Lower lobe of right lung (tissue), 2 donors: ENCODE data around the gene CLASP1. TPM values are rescaled to one million over a fixed set of nuclear protein-coding genes. Genes with fewer than 3 reads are reported as not detected.

Source experiments
- ATAC-seq, 2 donors: fragments of 200-7000 bp; cut with Tn5 transposase; one replicate each; pipeline ENCODE4 v1.9.1; 2020 to 2022; ENCODE audit warnings: mild to moderate bottlenecking in 2 of 2, moderate library complexity in 2 of 2
- DNase-seq: peaks from one replicate; pipeline ENCODE4 v3.0.0-alpha.2; 2020
- H3K27ac ChIP-seq: fragments of 200-600 bp; one replicate; pipeline ENCODE4 v1.8.0; 2022
- H3K27me3 ChIP-seq: fragments of 200-600 bp; one replicate; pipeline ENCODE4 v1.8.0; 2022; ENCODE audit warnings: low read depth
- H3K36me3 ChIP-seq: fragments of 200-600 bp; one replicate; pipeline ENCODE4 v1.8.0; 2022; ENCODE audit warnings: mild to moderate bottlenecking
- H3K4me1 ChIP-seq: fragments of 200-600 bp; one replicate; pipeline ENCODE4 v1.8.0; 2022
- H3K4me3 ChIP-seq: fragments of 200-600 bp; one replicate; pipeline ENCODE4 v1.8.0; 2022; ENCODE audit warnings: mild to moderate bottlenecking
- H3K9me3 ChIP-seq: fragments of 200-600 bp; one replicate; pipeline ENCODE4 v1.8.0; 2022
- CTCF ChIP-seq: fragments of 200-600 bp; IDR thresholded peaks from one replicate; pipeline ENCODE4 v1.8.0; 2022; ENCODE audit warnings: antibody characterized with exemption, mild to moderate bottlenecking
- intact Hi-C: fragments of 100-400 bp; cut with DNase I; formaldehyde crosslinking; loops from one replicate; pipeline ENCODE4 v1.11.0; 2022
- total RNA-seq: library from RNA; stranded (reverse); fragmentation: NEBNext Ultra II Directional; extraction: Animal tissue kit (Norgen Biotek cat#: 25700); gene quantifications from one replicate; pipeline ENCODE4 v1.2.1, GENCODE V29; 2021
- donor health status: DM: no; HTN: yes; CAD: no; lungs with severe emphysema.

The CLASP1 gene
- total RNA-seq, 1 donor from 2014 or later, result 45.8 TPM

GRCh38 chr2:121603185-121603584, 46.1 kb downstream of the CLASP1 start:
- intact Hi-C loops, result no loop called here
- Histone ChIP-seq H3K27me3 (no peaks in the 10 kb centered on the region), H3K27ac (no peak overlapping the region), H3K4me1 (peaks cover 10% of the 10 kb centered on the region), H3K4me3 (no peak overlapping the region), H3K36me3 (peaks cover 11% of the 10 kb centered on the region), H3K9me3 (no peaks in the 10 kb centered on the region)
- ATAC-seq (no peak), DNase-seq (no peak)
- no peak for TF ChIP-seq CTCF

DNA sequence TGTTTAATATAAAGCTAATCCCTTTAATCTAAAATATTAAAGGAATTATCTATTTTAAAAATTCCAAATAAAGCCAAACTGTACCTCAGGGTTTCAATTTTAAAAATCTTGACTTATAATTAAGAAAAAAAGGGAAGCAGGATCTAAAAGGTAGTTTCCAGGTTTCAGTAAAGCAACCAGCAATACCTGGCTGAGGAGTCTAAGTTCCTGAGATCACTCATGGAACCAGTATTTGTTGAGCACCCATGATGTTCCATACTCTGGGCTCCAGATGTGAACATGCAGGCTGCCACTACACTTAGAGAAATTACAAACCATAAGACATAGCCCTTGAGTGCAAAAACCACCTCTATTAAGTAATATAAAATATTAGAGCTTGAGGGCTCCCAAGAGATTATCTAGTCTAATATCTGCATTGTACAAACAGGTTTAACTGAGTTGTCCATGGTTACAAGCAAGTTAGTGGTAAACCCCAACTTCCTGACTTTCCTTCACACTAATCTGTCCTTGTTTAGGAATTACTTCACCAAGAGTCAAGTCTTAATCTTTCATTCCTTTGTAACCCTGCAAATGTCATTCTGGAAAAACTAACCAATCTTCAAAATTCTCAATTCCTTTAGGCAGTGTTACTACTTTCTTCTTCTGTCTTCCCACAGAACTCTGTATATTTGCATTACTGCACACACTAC, 49.2 kb downstream of the CLASP1 start:
- Histone ChIP-seq H3K9me3 (no peaks in the 10 kb centered on the region), H3K27me3 (no peaks in the 10 kb centered on the region), H3K27ac (no peak overlapping the region), H3K36me3 (peaks cover 4% of the 10 kb centered on the region), H3K4me3 (no peak overlapping the region), H3K4me1 (peaks cover 27% of the 10 kb centered on the region)
- TF ChIP-seq CTCF, result no peak
- DNase-seq (no peak), ATAC-seq (no peak)
- intact Hi-C loops, result no loop called here

DNA sequence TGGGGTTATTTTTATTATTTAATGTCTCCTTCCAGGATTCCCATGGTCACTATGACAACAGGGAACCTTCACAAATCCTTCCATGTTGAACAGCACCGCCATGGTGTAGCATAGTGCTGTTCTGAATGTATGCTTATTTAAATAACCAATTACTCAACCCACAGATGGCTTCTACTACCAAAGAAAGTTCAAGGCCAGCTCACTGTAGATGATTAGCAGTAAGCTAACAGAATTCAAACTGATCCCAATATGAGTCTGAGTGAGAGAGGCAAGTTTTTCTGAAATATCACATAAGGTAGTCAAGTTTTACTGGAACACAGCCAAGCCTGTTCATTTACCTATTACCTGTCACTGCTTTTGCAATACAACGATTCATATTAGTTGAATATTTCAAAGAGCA, 51.2 kb downstream of the CLASP1 start:
- Histone ChIP-seq H3K27ac (no peak overlapping the region), H3K27me3 (no peaks in the 10 kb centered on the region), H3K36me3 (no peaks in the 10 kb centered on the region), H3K4me1 (peaks cover 31% of the 10 kb centered on the region), H3K9me3 (no peaks in the 10 kb centered on the region), H3K4me3 (no peak overlapping the region)
- ATAC-seq (no peak), DNase-seq (no peak)
- TF ChIP-seq CTCF, result no peak
- intact Hi-C loops, result no loop called here

DNA sequence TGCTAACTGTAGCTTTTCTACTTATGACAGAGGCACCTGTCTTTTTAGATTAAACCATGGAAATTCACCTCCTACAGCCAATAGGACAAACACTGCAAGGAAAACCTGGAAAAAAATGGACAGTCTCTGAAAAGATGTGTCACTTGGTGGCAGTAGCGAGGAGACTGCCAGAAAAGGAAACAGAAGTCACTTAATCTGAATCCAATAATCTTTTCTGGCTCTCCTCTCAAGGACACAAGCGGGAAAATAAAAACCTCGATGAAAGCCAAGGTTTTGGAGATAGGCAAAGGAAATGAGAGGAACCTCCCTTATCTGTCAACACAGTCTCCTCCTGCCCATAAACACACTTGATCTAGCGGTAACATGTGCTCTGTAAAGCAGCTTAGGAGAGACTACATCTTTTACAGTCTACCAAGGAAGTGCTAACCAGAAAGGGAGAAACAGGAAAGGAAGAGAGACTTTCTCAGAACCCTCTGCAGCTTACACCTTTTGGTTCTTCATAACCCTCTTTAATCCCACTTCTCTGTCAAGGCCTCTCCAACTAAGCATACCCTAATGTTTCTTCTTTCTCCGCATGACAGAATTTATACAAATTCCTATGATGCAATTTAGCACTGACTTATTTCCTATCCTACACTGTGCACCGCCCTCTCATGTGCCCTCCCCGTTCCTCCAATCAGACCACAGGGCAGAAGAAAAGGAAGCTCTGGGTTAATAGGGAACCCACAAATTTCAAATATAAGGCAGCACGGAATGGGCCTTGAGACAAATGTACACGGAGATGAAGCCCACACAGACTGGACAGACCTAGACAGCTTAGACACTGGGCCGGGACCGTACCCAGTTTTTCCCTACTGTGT, 52.8 kb downstream of the CLASP1 start:
- TF ChIP-seq CTCF, result peak; percentile 46
- H3K27ac ChIP-seq, result peak overlapping the region; percentile 64
- no peaks in the 10 kb centered on the region for H3K27me3 ChIP-seq
- H3K36me3 ChIP-seq, result no peaks in the 10 kb centered on the region
- no peaks in the 10 kb centered on the region for H3K9me3 ChIP-seq
- H3K4me3 ChIP-seq, result peak overlapping the region; percentile 35
- DNase-seq, result peak; percentile 65
- H3K4me1 ChIP-seq, result peaks cover 31% of the 10 kb centered on the region
- intact Hi-C loops, result no loop called here
- peak; percentile 87 to 92 for ATAC-seq

DNA sequence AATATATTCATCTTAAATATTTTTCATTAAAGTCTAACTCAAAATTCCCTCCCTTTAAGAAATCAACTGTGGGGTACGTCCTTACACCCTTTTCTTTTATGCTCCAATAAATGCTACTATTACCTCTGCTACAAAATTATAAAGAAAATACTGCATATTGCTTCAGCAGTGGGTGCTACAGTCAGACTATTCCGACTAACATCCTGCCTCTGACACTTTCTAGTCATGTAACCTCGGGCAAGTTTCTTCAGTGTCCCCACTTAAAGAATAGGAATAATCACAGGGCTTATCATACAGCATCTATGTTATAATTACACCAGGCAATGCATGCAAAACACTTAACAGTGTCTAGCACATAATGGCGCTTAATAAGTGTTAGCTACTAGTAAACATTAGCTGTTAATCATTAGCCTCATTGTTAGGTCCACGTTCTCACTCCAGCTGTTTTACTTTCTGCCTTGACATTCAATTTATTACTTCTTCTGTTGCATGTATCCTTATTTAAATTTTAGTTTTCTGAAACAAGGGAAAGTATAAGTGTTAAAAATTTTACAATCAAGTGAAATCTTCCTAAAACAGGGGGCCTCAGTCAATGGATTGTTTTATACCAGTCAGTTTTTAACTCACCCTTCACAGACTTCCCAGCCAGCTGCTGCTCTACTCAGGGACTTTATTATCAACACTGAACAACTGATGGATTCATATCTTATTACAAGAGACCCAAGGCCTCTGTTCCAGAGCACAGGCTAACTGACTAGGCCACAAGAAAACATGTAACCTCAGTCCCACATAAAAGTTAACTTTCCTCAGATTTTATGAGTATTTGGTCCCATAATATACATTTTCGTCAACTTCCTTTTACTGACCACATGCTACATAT, 54.0 kb downstream of the CLASP1 start:
- Histone ChIP-seq H3K36me3 (no peaks in the 10 kb centered on the region), H3K27me3 (no peaks in the 10 kb centered on the region), H3K4me3 (no peak overlapping the region), H3K27ac (peak overlapping the region; percentile 64), H3K4me1 (peaks cover 31% of the 10 kb centered on the region), H3K9me3 (no peaks in the 10 kb centered on the region)
- no peak for DNase-seq
- TF ChIP-seq CTCF, result no peak
- intact Hi-C loops, result no loop called here
- ATAC-seq, result peak in 1 of 2 donors; percentile 63
